HG03378 (cell line): ENCODE measurements around the gene SGMS1.

ENCODE experiments used
- ATAC-seq: cut with Tn5 transposase; IDR thresholded peaks from one replicate; pipeline ENCODE4 v1.9.1; 2021; ENCODE audit warnings: mild to moderate bottlenecking, moderate library complexity; ENCODE audit not compliant: unreplicated experiment

The SGMS1 gene

DNA sequence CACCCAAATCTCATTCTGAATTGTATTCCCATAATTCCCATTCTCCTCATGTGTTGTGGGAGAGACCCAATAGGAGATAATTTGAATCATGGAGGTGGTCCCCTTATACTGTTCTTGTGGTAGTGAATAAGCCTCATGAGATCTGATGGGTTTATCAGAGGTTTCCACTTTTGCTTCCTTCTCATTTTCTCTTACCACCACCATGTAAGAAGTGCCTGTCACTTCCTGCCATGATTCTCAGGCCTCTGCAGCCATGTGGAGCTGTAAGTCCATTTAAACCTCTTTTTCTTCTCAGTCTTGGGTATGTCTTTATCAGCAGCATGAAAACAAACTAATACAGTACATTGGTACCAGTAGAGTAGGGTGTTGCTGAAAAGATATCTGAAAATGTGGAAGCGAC is 274.2 kb downstream of the SGMS1 start:
- ATAC-seq: no peak

- ATAC-seq: peak; percentile 96
Observed at GRCh38 chr10:50347394-50347802, 276.4 kb downstream of the SGMS1 start.

- peak; percentile 10 for ATAC-seq
Observed at GRCh38 chr10:50346942-50347341, 276.8 kb downstream of the SGMS1 start.

DNA sequence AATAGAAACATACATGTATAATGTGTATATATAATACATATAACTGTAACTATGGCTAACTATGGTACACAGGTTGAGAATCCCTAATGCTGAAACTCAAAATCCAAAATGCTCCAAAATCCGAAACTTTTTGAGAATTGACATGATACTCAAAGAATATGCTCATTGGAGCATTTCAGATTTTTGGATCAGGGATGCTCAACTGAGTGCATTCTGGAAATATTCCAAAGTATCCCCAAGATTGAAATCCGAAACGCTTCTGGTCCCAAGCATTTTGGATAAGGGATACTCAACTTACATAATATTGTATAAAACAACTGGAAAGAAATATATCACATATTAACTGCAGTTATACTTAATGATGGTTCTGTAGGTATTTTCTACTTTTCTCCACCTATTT is 278.2 kb downstream of the SGMS1 start:
- no peak for ATAC-seq

DNA sequence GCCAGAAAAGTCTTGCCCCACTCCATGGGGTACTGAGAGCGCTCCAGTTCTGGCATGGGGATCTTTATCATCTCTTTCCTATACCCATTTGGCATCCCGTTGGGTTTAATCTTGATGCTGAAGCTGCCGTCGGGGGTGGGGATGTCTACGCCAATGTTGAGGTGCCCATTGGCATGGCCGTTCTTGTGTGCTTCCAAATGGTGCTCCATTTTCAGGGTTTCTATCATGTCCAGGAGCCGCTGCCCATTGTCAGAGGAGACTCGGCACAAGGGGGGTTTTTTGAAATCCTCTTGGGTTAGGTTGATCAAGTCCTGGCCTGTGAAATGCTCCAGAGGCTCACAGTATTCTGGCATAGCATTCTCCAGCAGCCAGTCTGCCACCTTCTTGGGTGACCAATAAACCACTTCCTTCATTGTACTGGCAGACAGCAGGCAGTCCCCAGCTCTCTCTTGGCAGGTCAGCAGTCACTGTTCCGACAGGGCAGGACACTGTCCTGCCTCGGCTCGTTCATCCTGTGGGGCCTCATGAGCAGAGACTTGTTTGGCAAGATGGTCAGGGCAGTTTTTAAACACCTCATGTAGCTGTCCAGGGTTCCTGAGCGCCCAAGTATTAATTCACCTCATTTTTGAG is 279.9 kb downstream of the SGMS1 start:
- no peak for ATAC-seq

- no peak for ATAC-seq
Observed at GRCh38 chr10:50341987-50342386, 281.8 kb downstream of the SGMS1 start.

GRCh38 chr10:50336140-50336539 is 287.6 kb downstream of the SGMS1 start:
- no peak for ATAC-seq

DNA sequence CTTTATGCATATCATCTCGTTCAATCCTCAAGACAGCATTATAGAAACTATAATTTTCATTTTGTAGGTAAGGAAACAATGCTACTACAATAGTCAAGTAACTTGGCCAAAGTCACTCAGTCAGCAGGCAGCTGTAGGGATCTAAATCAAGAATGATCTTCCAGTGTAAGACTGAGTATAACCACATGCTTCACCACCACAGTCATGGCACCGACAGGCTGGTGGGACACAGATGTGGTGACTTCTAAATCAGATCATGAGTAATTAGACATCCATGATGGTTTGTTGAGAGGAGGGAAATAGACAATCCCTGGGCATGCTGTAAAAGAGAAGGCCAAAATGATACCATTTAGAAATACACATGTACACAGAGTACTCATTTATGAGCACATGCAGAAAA is 288.4 kb downstream of the SGMS1 start:
- no peak for ATAC-seq

DNA sequence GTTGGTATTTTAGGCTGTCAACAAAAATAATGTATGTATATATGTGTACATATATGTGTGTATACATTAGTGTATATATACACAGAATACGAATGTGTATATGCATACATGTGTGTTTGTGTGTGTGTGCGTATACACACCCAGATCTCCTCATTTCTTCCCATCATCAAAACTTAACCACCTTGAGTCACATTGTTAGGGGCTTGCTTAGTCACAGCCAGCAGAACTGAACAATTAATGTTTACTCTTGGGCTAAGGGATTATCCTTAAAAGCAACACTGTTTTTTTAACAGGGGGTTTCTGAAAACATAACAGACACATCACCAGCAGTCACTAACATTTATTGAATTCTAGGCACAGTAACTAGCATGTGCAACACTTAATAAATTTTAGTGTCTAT is 289.5 kb downstream of the SGMS1 start:
- no peak for ATAC-seq

GRCh38 chr10:50333872-50334271 is 289.9 kb downstream of the SGMS1 start:
- no peak for ATAC-seq

GRCh38 chr10:50332108-50332842 is 291.5 kb downstream of the SGMS1 start:
- no peak for ATAC-seq

DNA sequence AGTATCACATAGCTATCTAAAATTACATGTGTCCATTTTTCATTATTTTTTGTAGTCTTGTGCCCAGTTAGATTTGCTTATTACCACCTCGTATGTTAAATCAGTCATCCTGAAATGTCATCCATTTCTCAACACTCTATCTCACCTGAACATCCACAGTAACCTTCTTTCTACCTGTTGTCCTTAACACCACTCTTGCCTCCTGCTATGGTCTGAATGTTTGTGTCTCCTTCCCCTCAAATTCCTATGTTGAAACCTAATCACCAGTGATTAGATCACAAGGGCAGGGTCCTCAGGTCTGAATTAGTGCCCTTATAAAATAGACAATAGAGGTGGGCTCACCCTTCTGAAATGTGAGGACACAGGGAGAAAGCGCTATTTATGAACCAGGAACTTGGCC is 292.3 kb downstream of the SGMS1 start:
- ATAC-seq: no peak

GRCh38 chr10:50326757-50327701 is 296.7 kb downstream of the SGMS1 start:
- ATAC-seq: no peak

- no peak for ATAC-seq
Observed at GRCh38 chr10:50326172-50326555, 297.6 kb downstream of the SGMS1 start.

DNA sequence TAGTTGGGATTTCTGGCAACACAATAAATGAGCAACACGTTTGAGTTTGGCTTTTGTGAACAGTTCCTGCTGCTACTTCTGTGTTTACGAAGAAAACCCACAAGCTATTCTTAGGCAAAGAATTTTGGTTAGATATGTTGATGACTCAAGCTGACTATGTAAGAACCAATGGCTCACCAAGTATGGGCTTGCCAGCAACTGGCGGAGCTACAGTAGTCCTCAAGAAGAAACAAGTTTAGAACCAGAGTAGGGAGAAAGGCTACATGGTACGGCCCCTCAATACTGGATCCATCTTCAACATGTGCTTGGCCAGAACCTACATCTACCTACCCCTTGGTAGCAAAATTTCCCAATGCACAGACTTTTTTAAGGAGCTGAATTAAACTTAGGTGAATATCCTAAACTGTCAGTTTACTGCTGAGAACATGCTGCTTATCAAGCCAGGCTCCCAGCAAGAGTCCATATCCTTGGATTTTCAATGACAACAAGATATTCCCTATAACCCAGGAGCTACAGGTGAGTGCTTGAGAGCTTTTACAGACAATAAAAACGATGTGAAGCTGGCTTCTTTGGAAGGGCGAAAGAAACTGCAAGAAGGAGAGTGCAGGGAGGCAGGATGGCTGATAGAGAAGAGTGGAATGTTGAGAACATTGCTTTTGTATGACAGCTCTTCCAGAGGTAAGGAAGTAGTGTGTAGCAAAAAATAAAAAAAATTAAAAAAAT is 298.1 kb downstream of the SGMS1 start:
- ATAC-seq: peak; percentile 93

GRCh38 chr10:50324680-50325393 is 298.9 kb downstream of the SGMS1 start:
- ATAC-seq: no peak

GRCh38 chr10:50324046-50324445 is 299.7 kb downstream of the SGMS1 start:
- no peak for ATAC-seq

DNA sequence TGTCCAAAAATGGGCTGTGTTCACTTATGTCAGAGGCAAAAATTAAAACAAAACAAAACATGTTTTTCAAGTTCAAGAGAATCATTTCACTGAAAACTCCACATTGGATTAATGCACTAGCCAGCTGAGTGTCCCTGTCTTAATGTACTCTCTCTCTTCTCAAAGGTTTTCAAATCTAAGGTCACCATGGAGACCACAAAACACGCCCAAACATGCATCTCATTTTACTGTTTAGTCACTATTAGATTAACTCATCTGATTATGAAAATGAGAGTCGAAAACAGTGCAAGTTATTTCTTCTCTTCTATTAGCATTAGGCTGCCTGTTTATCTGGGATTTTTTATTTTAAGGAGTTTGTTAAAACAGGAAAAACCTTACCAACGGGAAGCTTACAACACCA is 301.7 kb downstream of the SGMS1 start:
- ATAC-seq: peak; percentile 43

DNA sequence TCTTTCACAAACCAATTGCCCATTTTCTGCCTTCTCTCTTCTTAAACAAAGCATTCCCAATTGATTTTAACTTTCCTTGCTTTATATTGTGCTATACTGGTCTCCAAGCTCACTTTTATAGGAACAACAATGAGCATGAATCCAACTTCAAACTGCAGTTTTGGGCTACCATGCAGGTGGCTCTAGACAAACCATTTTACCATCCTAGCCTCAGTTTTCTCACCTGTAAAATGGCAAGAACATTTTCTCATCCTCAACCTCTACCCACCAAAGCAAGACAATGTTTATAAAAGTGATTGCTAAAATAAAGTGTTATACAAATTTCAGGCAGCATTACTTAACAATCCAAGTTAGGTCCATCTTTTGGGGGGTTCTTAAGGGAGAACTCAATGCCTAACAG is 305.6 kb downstream of the SGMS1 start:
- no peak for ATAC-seq
